Epithelial cell of esophagus (primary cell): Measurements from ENCODE around the gene JAG1.
A peak's percentile ranks its signal among the peaks of the same experiment; 100 is the strongest.

Source experiments
- DNase-seq: peaks from one replicate; pipeline ENCODE4 v3.0.0; 2010; ENCODE audit warnings: low read depth
- H3K4me3 ChIP-seq: 2 replicates; pipeline ENCODE4 v1.5.1; 2011; ENCODE audit warnings: mild to moderate bottlenecking, low read length, control low read depth
- CTCF ChIP-seq: IDR thresholded peaks from 2 replicates; pipeline ENCODE4 v1.5.1; 2011; ENCODE audit warnings: low read depth, mild to moderate bottlenecking, low read length, control low read depth, inconsistent platforms; ENCODE audit not compliant: insufficient read depth; ENCODE audit errors: missing control alignments

Gene JAG1

GRCh38 chr20:10716855-10717254 lies 43.1 kb upstream of the JAG1 start:
- no peak overlapping the region for H3K4me3 ChIP-seq
- no peak for DNase-seq
- TF ChIP-seq CTCF = no peak

- H3K4me3 ChIP-seq = no peak overlapping the region
- TF ChIP-seq CTCF = no peak
- DNase-seq = peak; percentile 72
Measured at GRCh38 chr20:10715035-10715434, 41.2 kb upstream of the JAG1 start.

GRCh38 chr20:10714236-10714975 lies 40.6 kb upstream of the JAG1 start:
- TF ChIP-seq CTCF = no peak
- no peak for DNase-seq
- H3K4me3 ChIP-seq = no peak overlapping the region

- DNase-seq = no peak
- TF ChIP-seq CTCF = no peak
- H3K4me3 ChIP-seq = no peak overlapping the region
Measured at GRCh38 chr20:10713161-10713560, 39.4 kb upstream of the JAG1 start.

GRCh38 chr20:10711903-10712451 lies 38.2 kb upstream of the JAG1 start:
- no peak overlapping the region for H3K4me3 ChIP-seq
- no peak for DNase-seq
- TF ChIP-seq CTCF = no peak

GRCh38 chr20:10710991-10711775 lies 37.4 kb upstream of the JAG1 start:
- no peak for TF ChIP-seq CTCF
- H3K4me3 ChIP-seq = no peak overlapping the region
- no peak for DNase-seq
